Measurements from ENCODE around the gene EEF2KMT. TPM values are rescaled to one million over a fixed set of nuclear protein-coding genes. Genes with fewer than 3 reads are reported as not detected.
"Not testable (repeated sequence)": the region's sequence is repeated elsewhere in the genome, so short reads cannot be mapped to it uniquely, and the experiment has no call there.

EEF2KMT gene
- total and polyA plus RNA-seq, 9 of the 15 experiments (the other 6 are each of a cell fraction or from before 2014, with no cell fraction given) = 4.2 to 22.7 (median 12.8) TPM

GRCh38 chr16:5093746-5094145 lies 3.8 kb downstream of the EEF2KMT start:
- intact Hi-C loops (cut with micrococcal nuclease) = loop anchor here (5.0 kb wide), 1 partner anchor 136 kb away; the partner anchor contains the start of gene SEC14L5
- POLR2A ChIA-PET; H2AFZ ChIP-seq (ENCODE audit: low read depth, low read length); H3K9me3 ChIP-seq (replicated peaks; ENCODE audit: control insufficient read depth, insufficient read depth, low read depth, low read length); H3K9me1 ChIP-seq (ENCODE audit: control insufficient read depth, insufficient read depth, low read length); CTCF ChIA-PET (ENCODE audit: low intra/inter-chr PET ratio); DNase-seq (ENCODE audit: extremely low read depth in 1 of 4, low spot score in 3 of 4); H3K4me1 ChIP-seq (replicated peaks in 1 of 2; ENCODE audit: control insufficient read depth in 2 of 2, insufficient read depth in 2 of 2, low read length in 2 of 2); in situ Hi-C loops (cut with MboI); H3K79me2 ChIP-seq (ENCODE audit: control insufficient read depth, insufficient read depth, low read length); BruUV-seq (replicated peaks); H3K9ac ChIP-seq (ENCODE audit: insufficient read depth in 1 of 2, low read depth in 2 of 2, low read length in 2 of 2); FAIRE-seq; H3K4me3 ChIP-seq; ATAC-seq; H3K27ac ChIP-seq (ENCODE audit: extremely low read depth, low read depth, low read length); H3K27me3 ChIP-seq (ENCODE audit: control insufficient read depth in 2 of 2, insufficient read depth in 2 of 2, low read length in 2 of 2); H4K20me1 ChIP-seq (replicated peaks; ENCODE audit: control insufficient read depth, insufficient read depth, low read length); H3K4me2 ChIP-seq (ENCODE audit: insufficient read depth, low read length): not testable (repeated sequence)
- peaks cover 11% of the 10 kb centered on the region; the same call in 1 of the 3 replicates for H3K36me3 ChIP-seq (ENCODE audit: control insufficient read depth, insufficient read depth, low read length)
- WGBS (ENCODE audit: insufficient coverage, low coverage, missing lambda C conversion rate) = 91% methylated on average over 7 of the region's 11 CpGs

- H3K4me2 ChIP-seq (ENCODE audit: insufficient read depth, low read length); ATAC-seq; FAIRE-seq; H3K4me3 ChIP-seq; in situ Hi-C loops (cut with MboI); CTCF ChIA-PET (ENCODE audit: low intra/inter-chr PET ratio); H4K20me1 ChIP-seq (replicated peaks; ENCODE audit: control insufficient read depth, insufficient read depth, low read length); H3K27me3 ChIP-seq (ENCODE audit: control insufficient read depth in 2 of 2, insufficient read depth in 2 of 2, low read length in 2 of 2); H3K9ac ChIP-seq (ENCODE audit: insufficient read depth in 1 of 2, low read depth in 2 of 2, low read length in 2 of 2); DNase-seq (ENCODE audit: extremely low read depth in 1 of 4, low spot score in 3 of 4); H3K27ac ChIP-seq (ENCODE audit: extremely low read depth, low read depth, low read length); H3K79me2 ChIP-seq (ENCODE audit: control insufficient read depth, insufficient read depth, low read length); BruUV-seq (replicated peaks); H3K4me1 ChIP-seq (replicated peaks in 1 of 2; ENCODE audit: control insufficient read depth in 2 of 2, insufficient read depth in 2 of 2, low read length in 2 of 2); H3K9me1 ChIP-seq (ENCODE audit: control insufficient read depth, insufficient read depth, low read length); POLR2A ChIA-PET; H3K9me3 ChIP-seq (replicated peaks; ENCODE audit: control insufficient read depth, insufficient read depth, low read depth, low read length); H2AFZ ChIP-seq (ENCODE audit: low read depth, low read length): not testable (repeated sequence)
- peaks cover 17% of the 10 kb centered on the region; the same call in 1 of the 3 replicates for H3K36me3 ChIP-seq (ENCODE audit: control insufficient read depth, insufficient read depth, low read length)
- intact Hi-C loops (cut with micrococcal nuclease) = loop anchor here (5.0 kb wide), 1 partner anchor 136 kb away; the partner anchor contains the start of gene SEC14L5
- 96% methylated on average over 3 of the region's 9 CpGs for WGBS (ENCODE audit: insufficient coverage, low coverage, missing lambda C conversion rate)
Measured at GRCh38 chr16:5093081-5093480, 4.5 kb downstream of the EEF2KMT start.

- intact Hi-C loops (cut with micrococcal nuclease) = loop anchor here (5.0 kb wide), 1 partner anchor 133 kb away; the partner anchor contains the start of gene SEC14L5
- in situ Hi-C loops (cut with MboI); DNase-seq (ENCODE audit: extremely low read depth in 1 of 4, low spot score in 3 of 4); H3K4me2 ChIP-seq (ENCODE audit: insufficient read depth, low read length); FAIRE-seq; H3K79me2 ChIP-seq (ENCODE audit: control insufficient read depth, insufficient read depth, low read length); BruUV-seq (replicated peaks); POLR2A ChIA-PET; H3K27ac ChIP-seq (ENCODE audit: extremely low read depth, low read depth, low read length); ATAC-seq; H3K27me3 ChIP-seq (ENCODE audit: control insufficient read depth in 2 of 2, insufficient read depth in 2 of 2, low read length in 2 of 2); H3K4me3 ChIP-seq; CTCF ChIA-PET (ENCODE audit: low intra/inter-chr PET ratio); H3K9ac ChIP-seq (ENCODE audit: insufficient read depth in 1 of 2, low read depth in 2 of 2, low read length in 2 of 2); H3K4me1 ChIP-seq (replicated peaks in 1 of 2; ENCODE audit: control insufficient read depth in 2 of 2, insufficient read depth in 2 of 2, low read length in 2 of 2); H3K9me1 ChIP-seq (ENCODE audit: control insufficient read depth, insufficient read depth, low read length); H4K20me1 ChIP-seq (replicated peaks; ENCODE audit: control insufficient read depth, insufficient read depth, low read length); H2AFZ ChIP-seq (ENCODE audit: low read depth, low read length); H3K9me3 ChIP-seq (replicated peaks; ENCODE audit: control insufficient read depth, insufficient read depth, low read depth, low read length): not testable (repeated sequence)
- WGBS (ENCODE audit: insufficient coverage, low coverage, missing lambda C conversion rate) = 92% methylated on average over 8 of the region's 9 CpGs
- H3K36me3 ChIP-seq (ENCODE audit: control insufficient read depth, insufficient read depth, low read length) = peaks cover 26% of the 10 kb centered on the region; the same call in 1 of the 3 replicates
Measured at GRCh38 chr16:5090592-5090991, 7.0 kb downstream of the EEF2KMT start.

GRCh38 chr16:5089911-5090555 lies 7.6 kb downstream of the EEF2KMT start:
- POLR2A ChIA-PET; H3K79me2 ChIP-seq (ENCODE audit: control insufficient read depth, insufficient read depth, low read length); H3K4me1 ChIP-seq (replicated peaks in 1 of 2; ENCODE audit: control insufficient read depth in 2 of 2, insufficient read depth in 2 of 2, low read length in 2 of 2); BruUV-seq (replicated peaks); H3K9ac ChIP-seq (ENCODE audit: insufficient read depth in 1 of 2, low read depth in 2 of 2, low read length in 2 of 2); CTCF ChIA-PET (ENCODE audit: low intra/inter-chr PET ratio); DNase-seq (ENCODE audit: extremely low read depth in 1 of 4, low spot score in 3 of 4); H3K4me2 ChIP-seq (ENCODE audit: insufficient read depth, low read length); H3K4me3 ChIP-seq; H3K9me1 ChIP-seq (ENCODE audit: control insufficient read depth, insufficient read depth, low read length); H3K9me3 ChIP-seq (replicated peaks; ENCODE audit: control insufficient read depth, insufficient read depth, low read depth, low read length); H3K27me3 ChIP-seq (ENCODE audit: control insufficient read depth in 2 of 2, insufficient read depth in 2 of 2, low read length in 2 of 2); in situ Hi-C loops (cut with MboI); H3K27ac ChIP-seq (ENCODE audit: extremely low read depth, low read depth, low read length); ATAC-seq; H2AFZ ChIP-seq (ENCODE audit: low read depth, low read length); FAIRE-seq; H4K20me1 ChIP-seq (replicated peaks; ENCODE audit: control insufficient read depth, insufficient read depth, low read length): not testable (repeated sequence)
- intact Hi-C loops (cut with micrococcal nuclease) = loop anchor here (5.0 kb wide), 1 partner anchor 133 kb away; the partner anchor contains the start of gene SEC14L5
- WGBS (ENCODE audit: insufficient coverage, low coverage, missing lambda C conversion rate) = 91% methylated on average over 19 of the region's 26 CpGs
- peaks cover 29% of the 10 kb centered on the region; the same call in 1 of the 3 replicates for H3K36me3 ChIP-seq (ENCODE audit: control insufficient read depth, insufficient read depth, low read length)

All from K562 (cell line).